Motor neuron (in vitro differentiated cells): ENCODE results near the gene ST6GALNAC3. TPM values are rescaled to one million over a fixed set of nuclear protein-coding genes. Genes with fewer than 3 reads are reported as not detected.
"Not testable (repeated sequence)": the region's sequence is repeated elsewhere in the genome, so short reads cannot be mapped to it uniquely, and the experiment has no call there.

Experiments used
- ATAC-seq, 8 experiments: fragments of 200-7000 bp; cut with Tn5 transposase; replicated peaks in 6 of 8; 2 replicates each; pipeline ENCODE4 v1.8.0; 2021; ENCODE audit warnings: mild to moderate bottlenecking in 8 of 8, moderate library complexity in 8 of 8
- H3K27ac ChIP-seq, 2 donors: fragments of 250-450 bp; sonication (Bioruptor Pico); 2 replicates each; pipeline ENCODE4 v1.9.0; 2021; ENCODE audit warnings: antibody characterized with exemption in 2 of 2, mild to moderate bottlenecking in 2 of 2, moderate library complexity in 1 of 2
- H3K4me1 ChIP-seq, 2 donors: fragments of 250-450 bp; sonication (Bioruptor Pico); replicated peaks in 1 of 2; 2 replicates each; pipeline ENCODE4 v1.6.1; 2021; ENCODE audit warnings: antibody characterized with exemption in 2 of 2, mild to moderate bottlenecking in 2 of 2, moderate library complexity in 1 of 2
- H3K4me3 ChIP-seq, 5 donors: fragments of 250-450 bp; sonication (Bioruptor Pico); 2 replicates each; pipeline ENCODE4 v1.9.0; 2021; ENCODE audit warnings: antibody characterized with exemption in 5 of 5, mild to moderate bottlenecking in 5 of 5, moderate library complexity in 4 of 5
- WGBS, 10 experiments: fragments of 450-650 bp; shearing (Covaris generic); methylation state at CpG; one replicate each; pipeline ENCODE4 v1.0.0; 2022; 5-methylcytosine and 5-hydroxymethylcytosine counted together
- in situ Hi-C, 9 experiments: fragments of 400-800 bp; cut with MboI; loops; one replicate each; pipeline ENCODE4 v1.15.0; 2021; ENCODE audit warnings: low sequenced_read_pairs in 9 of 9, low pct_unique_long_range_greater_than_20kb in 2 of 9; ENCODE audit not compliant: unreplicated experiment in 9 of 9
- total RNA-seq, 8 experiments: library from RNA; unstranded; fragments of 300-600 nt; gene quantifications; 2 replicates each; pipeline versions ENCODE4 v1.2.3 to v1.2.4, GENCODE V29; 2022

ST6GALNAC3 gene
- total RNA-seq, 8 experiments from 2014 or later: 0.31 to 39.5 (median 3.9) TPM; not detected in 1

GRCh38 chr1:76627498-76627897 lies 553.0 kb downstream of the ST6GALNAC3 start:
- in situ Hi-C loops: no loop called here
- no peak overlapping the region for H3K4me3 ChIP-seq
- H3K4me1 ChIP-seq: peaks cover 2 to 21% of the 10 kb centered on the region in 2 donors
- H3K27ac ChIP-seq: no peak overlapping the region
- ATAC-seq: no peak
- WGBS, 10 experiments: 50 to 100% (median 89%) methylated on average over 1 to 5 of the region's 5 CpGs

DNA sequence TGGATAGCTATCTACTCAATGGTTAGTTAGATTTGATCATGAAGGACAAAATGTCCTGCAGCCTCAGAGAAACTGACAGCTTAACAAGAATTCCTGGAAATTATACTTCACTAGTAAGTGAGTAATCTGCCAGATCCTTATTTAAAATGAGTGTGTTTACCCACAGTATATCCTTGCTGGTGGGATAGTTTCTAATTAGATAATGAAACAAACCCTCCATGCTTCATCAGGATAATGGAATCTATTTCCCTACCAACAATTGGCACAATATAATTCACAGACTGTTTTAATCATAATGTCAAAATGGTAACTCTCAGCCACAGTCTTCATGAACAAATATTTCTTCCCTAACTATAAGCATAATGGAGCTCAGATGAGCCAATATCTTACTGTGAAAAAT lies 553.4 kb downstream of the ST6GALNAC3 start:
- in situ Hi-C loops: no loop called here
- ATAC-seq: peak in 3 of 8 experiments; percentile 21 to 71 (median 69)
- no peak overlapping the region for H3K4me3 ChIP-seq
- no peak overlapping the region for H3K27ac ChIP-seq
- H3K4me1 ChIP-seq: peaks cover 2 to 21% of the 10 kb centered on the region in 2 donors

DNA sequence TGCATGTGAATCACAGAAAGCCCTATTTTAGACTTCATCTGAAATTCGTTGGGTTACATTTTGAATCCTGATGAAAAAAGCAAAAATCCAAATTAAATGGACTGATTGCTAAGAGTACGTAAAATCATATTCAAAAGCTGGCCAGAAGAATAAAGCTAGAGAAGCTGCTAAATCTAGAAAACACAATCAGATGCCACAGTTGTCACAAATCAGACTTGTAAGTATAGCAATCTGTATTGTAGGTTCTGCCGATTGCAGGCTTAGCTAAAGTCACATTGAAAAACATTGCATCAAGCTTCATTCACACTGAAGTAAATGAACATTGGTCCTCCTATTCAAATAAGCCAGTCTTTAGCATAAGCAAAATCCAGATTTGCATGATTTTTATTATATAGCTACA lies 557.6 kb downstream of the ST6GALNAC3 start:
- 58 to 100% (median 86%) methylated on average over 1 to 3 of the region's 3 CpGs for WGBS, 10 experiments
- in situ Hi-C loops: no loop called here
- Histone ChIP-seq H3K27ac (no peak overlapping the region), H3K4me3 (no peak overlapping the region), H3K4me1 (peaks cover 0 to 19% of the 10 kb centered on the region in 2 donors)
- ATAC-seq: peak in 1 of 8 experiments; percentile 42

- WGBS, 10 experiments: 81 to 100% (median 95%) methylated on average over 2 of the region's 2 CpGs; no CpG with 5 or more reads in 4 of the 10 experiments
- no peak overlapping the region for H3K4me3 ChIP-seq
- H3K27ac ChIP-seq: no peak overlapping the region
- H3K4me1 ChIP-seq: peaks cover 0 to 26% of the 10 kb centered on the region in 2 donors
- ATAC-seq: no peak
- in situ Hi-C loops: no loop called here
Measured at GRCh38 chr1:76635784-76636183, 561.2 kb downstream of the ST6GALNAC3 start.

DNA sequence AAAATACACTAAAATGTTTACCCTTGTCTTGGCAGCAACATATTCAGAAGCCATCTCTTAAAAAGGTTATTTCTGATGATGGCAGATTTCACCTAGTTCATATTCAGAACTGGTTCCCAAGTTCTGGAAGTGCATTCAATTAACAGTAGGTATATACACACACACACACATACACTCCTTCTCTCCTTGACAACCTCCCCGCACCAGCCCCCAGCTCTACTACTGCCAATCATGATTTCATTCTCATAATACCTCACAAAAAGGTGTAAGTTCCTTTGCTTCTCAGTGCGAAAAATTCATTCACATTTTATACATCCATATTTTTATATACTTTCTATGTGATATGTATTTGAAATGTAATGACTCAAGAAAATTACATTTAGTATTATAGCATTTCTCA lies 564.6 kb downstream of the ST6GALNAC3 start:
- Histone ChIP-seq H3K4me1 (peaks cover 0 to 14% of the 10 kb centered on the region in 2 donors), H3K4me3 (no peak overlapping the region), H3K27ac (no peak overlapping the region)
- 67 to 100% (median 93%) methylated on average over 1 to 2 of the region's 2 CpGs for WGBS, 10 experiments
- in situ Hi-C loops: no loop called here
- peak in 1 of 8 experiments; percentile 14 for ATAC-seq

DNA sequence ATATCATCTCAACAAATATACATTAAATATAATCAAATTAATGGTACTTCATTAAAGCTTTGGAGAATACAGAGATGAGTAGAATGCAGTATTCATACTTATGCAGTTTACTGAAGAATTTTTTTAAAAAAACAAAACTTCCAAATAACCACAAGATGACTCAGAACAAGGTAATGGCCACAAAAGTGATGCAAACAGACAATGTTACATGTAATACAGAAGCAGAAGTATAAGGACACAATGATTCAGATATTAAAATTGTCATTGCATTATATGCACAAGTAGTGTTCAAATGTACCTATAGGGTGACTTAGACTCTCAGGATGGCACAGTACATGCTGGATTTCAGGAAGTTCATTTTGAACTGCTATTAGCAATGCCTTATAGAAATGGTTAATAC lies 565.5 kb downstream of the ST6GALNAC3 start:
- H3K4me3 ChIP-seq: no peak overlapping the region
- ATAC-seq: peak in 5 of 8 experiments; percentile 41 to 72 (median 64)
- no peak overlapping the region for H3K27ac ChIP-seq
- in situ Hi-C loops: no loop called here
- peaks cover 0 to 14% of the 10 kb centered on the region in 2 donors for H3K4me1 ChIP-seq

GRCh38 chr1:76640723-76641122 lies 566.2 kb downstream of the ST6GALNAC3 start:
- in situ Hi-C loops: no loop called here
- H3K4me1 ChIP-seq: peaks cover 0 to 14% of the 10 kb centered on the region in 2 donors
- H3K27ac ChIP-seq: no peak overlapping the region
- no peak overlapping the region for H3K4me3 ChIP-seq
- peak in 1 of 8 experiments; percentile 38 for ATAC-seq

GRCh38 chr1:76644139-76644538 lies 569.6 kb downstream of the ST6GALNAC3 start:
- in situ Hi-C loops: no loop called here
- peak in 3 of 8 experiments; percentile 32 to 84 (median 50) for ATAC-seq
- WGBS, 10 experiments: 18 to 96% (median 68%) methylated on average over 2 to 4 of the region's 5 CpGs
- H3K4me3 ChIP-seq: no peak overlapping the region
- H3K27ac ChIP-seq: no peak overlapping the region
- peaks cover 0 to 11% of the 10 kb centered on the region in 2 donors for H3K4me1 ChIP-seq

- H3K4me3 ChIP-seq, in situ Hi-C loops, ATAC-seq, H3K27ac ChIP-seq, H3K4me1 ChIP-seq: not testable (repeated sequence)
- WGBS, 10 experiments: 58 to 100% (median 100%) methylated on average over 1 to 5 of the region's 5 CpGs; no CpG with 5 or more reads in 1 of the 10 experiments
Measured at GRCh38 chr1:76652860-76653259, 578.3 kb downstream of the ST6GALNAC3 start.

- in situ Hi-C loops: no loop called here
- H3K27ac ChIP-seq: no peak overlapping the region
- 67 to 100% (median 88%) methylated on average over 1 to 2 of the region's 2 CpGs; no CpG with 5 or more reads in 3 of the 10 experiments for WGBS, 10 experiments
Measured at GRCh38 chr1:76657623-76658022, 583.1 kb downstream of the ST6GALNAC3 start.

DNA sequence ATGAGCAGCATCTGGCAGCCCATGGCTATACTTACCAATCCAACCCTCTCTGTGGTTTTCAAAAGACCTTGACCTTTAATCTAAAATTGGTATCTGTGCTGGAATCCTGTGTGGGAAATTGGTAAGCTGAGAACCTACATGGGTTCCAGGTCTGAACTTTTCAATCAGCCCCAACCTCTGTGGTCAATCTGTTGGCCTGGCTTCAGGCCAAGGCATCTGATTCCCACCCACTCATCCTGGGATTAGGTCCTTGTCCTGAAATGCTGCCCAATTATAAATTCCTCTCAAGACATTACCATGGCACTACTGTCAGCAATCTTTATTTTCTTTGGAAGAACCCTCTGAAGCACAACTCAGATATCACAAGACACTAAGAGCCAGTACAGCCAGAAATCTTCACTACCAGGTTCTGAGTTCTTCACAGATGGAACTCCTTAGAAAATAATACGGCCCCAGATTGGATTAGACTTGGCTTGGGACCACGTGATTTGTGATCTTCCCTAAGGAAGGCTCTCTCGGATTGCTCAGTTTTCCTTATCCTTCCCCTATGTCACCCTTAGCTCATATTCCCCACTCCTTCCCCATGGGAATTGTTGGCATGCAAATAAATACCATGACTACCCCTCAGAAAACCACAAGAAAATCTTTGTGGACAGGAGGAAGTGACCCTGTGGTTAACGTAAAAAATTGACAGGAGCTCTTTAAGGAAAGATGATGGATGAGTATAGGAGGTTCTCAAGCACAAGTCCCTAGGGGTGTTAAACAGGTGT lies 584.8 kb downstream of the ST6GALNAC3 start:
- ATAC-seq: no peak
- in situ Hi-C loops: no loop called here
- Histone ChIP-seq H3K4me3 (no peak overlapping the region), H3K27ac (no peak overlapping the region), H3K4me1 (peaks cover 0 to 4% of the 10 kb centered on the region in 2 donors)
- 17 to 100% (median 84%) methylated on average over 1 to 4 of the region's 4 CpGs for WGBS, 10 experiments

More at GRCh38 chr1:76657623-76658022, 583.1 kb downstream of the ST6GALNAC3 start:
- Histone ChIP-seq H3K4me3 (no peak overlapping the region), H3K4me1 (peaks cover 0 to 4% of the 10 kb centered on the region in 2 donors)
- ATAC-seq: no peak

DNA sequence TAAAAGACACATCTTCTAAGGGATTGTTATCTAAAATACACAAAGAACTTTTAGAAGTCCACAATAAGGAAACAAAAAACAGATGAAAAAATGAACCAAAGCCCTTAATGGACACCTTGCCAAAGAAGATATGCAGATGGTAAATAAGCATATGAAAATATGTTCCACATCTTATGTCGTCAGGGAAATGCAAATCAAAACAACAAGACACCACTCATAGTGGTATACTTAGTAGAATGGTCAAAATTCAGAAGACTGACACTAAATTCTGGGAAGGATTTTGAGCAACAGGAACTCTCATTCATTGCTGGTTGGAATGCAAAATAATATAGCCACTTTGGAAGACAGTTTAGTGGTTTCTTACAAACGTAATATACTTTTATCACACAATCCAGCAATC lies 587.0 kb downstream of the ST6GALNAC3 start:
- 0 to 100% (median 70%) methylated on average over 1 to 2 of the region's 2 CpGs for WGBS, 10 experiments
- no peak overlapping the region for H3K4me3 ChIP-seq
- H3K4me1 ChIP-seq: peaks cover 0 to 4% of the 10 kb centered on the region in 2 donors
- peak in 3 of 8 experiments; percentile 17 to 88 (median 71) for ATAC-seq
- in situ Hi-C loops: no loop called here
- no peak overlapping the region for H3K27ac ChIP-seq

GRCh38 chr1:76666499-76666898 lies 592.0 kb downstream of the ST6GALNAC3 start:
- in situ Hi-C loops: no loop called here
- Histone ChIP-seq H3K4me3 (no peak overlapping the region), H3K4me1 (peaks cover 0 to 4% of the 10 kb centered on the region in 2 donors), H3K27ac (no peak overlapping the region)
- 0 to 100% (median 76%) methylated on average over 1 to 2 of the region's 2 CpGs; no CpG with 5 or more reads in 2 of the 10 experiments for WGBS, 10 experiments
- peak in 3 of 8 experiments; percentile 94 to 99 (median 96) for ATAC-seq

DNA sequence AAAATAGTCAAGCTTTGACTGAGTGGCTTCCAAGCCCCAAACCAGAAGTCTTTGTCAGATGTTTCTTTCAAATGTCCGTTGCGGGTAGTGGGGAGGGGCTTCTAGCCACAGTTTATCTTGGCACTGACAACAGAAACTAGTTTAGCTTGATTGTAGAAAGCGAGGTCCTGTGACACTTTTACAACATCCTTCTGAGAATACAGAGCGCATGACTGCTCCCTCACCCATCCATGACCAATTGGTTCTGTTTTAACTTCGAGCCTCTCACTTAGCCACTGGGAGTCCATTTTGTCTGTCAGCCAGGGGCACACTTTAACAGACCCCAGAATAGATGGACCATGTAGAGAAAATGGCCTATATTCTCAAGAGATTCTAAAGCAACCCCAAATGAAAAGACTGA lies 593.5 kb downstream of the ST6GALNAC3 start:
- Histone ChIP-seq H3K4me3 (no peak overlapping the region), H3K27ac (no peak overlapping the region), H3K4me1 (peaks cover 0 to 4% of the 10 kb centered on the region in 2 donors)
- WGBS, 10 experiments: 30 to 82% (median 59%) methylated on average over 1 to 5 of the region's 5 CpGs
- in situ Hi-C loops: no loop called here
- ATAC-seq: no peak
